ENCODE data around the gene APBA2.
A peak's percentile ranks its signal among the peaks of the same experiment; 100 is the strongest.
"Not testable (repeated sequence)": the region's sequence is repeated elsewhere in the genome, so short reads cannot be mapped to it uniquely, and the experiment has no call there.

Gene APBA2

GRCh38 chr15:29043736-29044502 lies 158.1 kb downstream of the APBA2 start:
- no peak for DNase-seq

GRCh38 chr15:29044503-29044901 lies 158.7 kb downstream of the APBA2 start:
- DNase-seq = no peak

GRCh38 chr15:29045161-29045560 lies 159.4 kb downstream of the APBA2 start:
- DNase-seq = not testable (repeated sequence)

- no peak for DNase-seq
These were observed 159.9 kb downstream of the APBA2 start for GRCh38 chr15:29045717-29046116.

- DNase-seq = no peak
These were observed 160.6 kb downstream of the APBA2 start for GRCh38 chr15:29046281-29046810.

GRCh38 chr15:29046977-29047376 lies 161.2 kb downstream of the APBA2 start:
- DNase-seq = no peak

- DNase-seq = no peak
These were observed 162.2 kb downstream of the APBA2 start for GRCh38 chr15:29048011-29048410.

- DNase-seq = peak; percentile 31
These were observed 165.1 kb downstream of the APBA2 start for GRCh38 chr15:29050870-29051269.

GRCh38 chr15:29051422-29051821 lies 165.6 kb downstream of the APBA2 start:
- DNase-seq = no peak

- DNase-seq = no peak
These were observed 167.2 kb downstream of the APBA2 start for GRCh38 chr15:29053006-29053405.

- DNase-seq = no peak
These were observed 167.9 kb downstream of the APBA2 start for GRCh38 chr15:29053661-29054131.

- no peak for DNase-seq
These were observed 168.6 kb downstream of the APBA2 start for GRCh38 chr15:29054171-29055045.

GRCh38 chr15:29055876-29056275 lies 170.1 kb downstream of the APBA2 start:
- no peak for DNase-seq

- no peak for DNase-seq
These were observed 171.2 kb downstream of the APBA2 start for GRCh38 chr15:29056839-29057450.

GRCh38 chr15:29057856-29058255 lies 172.1 kb downstream of the APBA2 start:
- no peak for DNase-seq

GRCh38 chr15:29058903-29059539 lies 173.2 kb downstream of the APBA2 start:
- no peak for DNase-seq

- DNase-seq = no peak
These were observed 174.3 kb downstream of the APBA2 start for GRCh38 chr15:29059871-29060640.

GRCh38 chr15:29061746-29062145 lies 176.0 kb downstream of the APBA2 start:
- no peak for DNase-seq

- DNase-seq = no peak
These were observed 176.4 kb downstream of the APBA2 start for GRCh38 chr15:29062179-29062591.

- DNase-seq = no peak
These were observed 176.9 kb downstream of the APBA2 start for GRCh38 chr15:29062626-29063025.

- no peak for DNase-seq
These were observed 177.9 kb downstream of the APBA2 start for GRCh38 chr15:29063646-29064045.

- no peak for DNase-seq
These were observed 178.5 kb downstream of the APBA2 start for GRCh38 chr15:29064290-29064689.

All from hematopoietic multipotent progenitor cell treated with erythropoietin and hydrocortisone succinate and interleukin-3 and kit ligand, for 6 days (in vitro differentiated cells).